HL-60 (cell line): Measurements from ENCODE around the gene GPR62.

Experiments
- DNase-seq, 2 experiments: peaks; one replicate each; pipeline ENCODE4 v3.0.0-alpha.2; 2010 to 2020; ENCODE audit warnings: low read depth in 1 of 2, low spot score in 1 of 2
- H3K27ac ChIP-seq: fragments of 250-450 bp; sonication (Bioruptor Pico); replicated peaks from 2 replicates; pipeline ENCODE4 v1.5.1; 2020; ENCODE audit warnings: mild to moderate bottlenecking, moderate library complexity
- H3K27me3 ChIP-seq: fragments of 250-450 bp; sonication (Bioruptor Pico); 2 replicates; pipeline ENCODE4 v1.5.1; 2021; ENCODE audit warnings: mild to moderate bottlenecking, moderate library complexity; ENCODE audit not compliant: insufficient read depth, poor library complexity, severe bottlenecking
- H3K4me3 ChIP-seq: replicated peaks from 2 replicates; pipeline ENCODE4 v1.5.1; 2011; ENCODE audit warnings: mild to moderate bottlenecking, control low read depth, low read length; ENCODE audit not compliant: insufficient read depth
- GABPA ChIP-seq: IDR thresholded peaks from 2 replicates; pipeline ENCODE4 v1.6.1; 2012; ENCODE audit warnings: low read depth
- POLR2AphosphoS5 ChIP-seq: IDR thresholded peaks from 2 replicates; pipeline ENCODE4 v1.6.1; 2012; ENCODE audit warnings: low read depth
- SPI1 ChIP-seq: IDR thresholded peaks from 2 replicates; pipeline ENCODE4 v1.6.1; 2012; ENCODE audit warnings: low read depth, mild to moderate bottlenecking, borderline replicate concordance
- TF ChIP-seq, protein P1 (sequence below): IDR thresholded peaks from 2 replicates; pipeline ENCODE4 v1.6.1; 2012; ENCODE audit warnings: low read depth; ENCODE audit not compliant: insufficient replicate concordance
- TF ChIP-seq, protein P2 (sequence below): IDR thresholded peaks from one replicate; pipeline ENCODE4 v1.5.1; 2011; ENCODE audit warnings: low read length, control low read depth, inconsistent platforms; ENCODE audit not compliant: insufficient read depth

The GPR62 gene

DNA sequence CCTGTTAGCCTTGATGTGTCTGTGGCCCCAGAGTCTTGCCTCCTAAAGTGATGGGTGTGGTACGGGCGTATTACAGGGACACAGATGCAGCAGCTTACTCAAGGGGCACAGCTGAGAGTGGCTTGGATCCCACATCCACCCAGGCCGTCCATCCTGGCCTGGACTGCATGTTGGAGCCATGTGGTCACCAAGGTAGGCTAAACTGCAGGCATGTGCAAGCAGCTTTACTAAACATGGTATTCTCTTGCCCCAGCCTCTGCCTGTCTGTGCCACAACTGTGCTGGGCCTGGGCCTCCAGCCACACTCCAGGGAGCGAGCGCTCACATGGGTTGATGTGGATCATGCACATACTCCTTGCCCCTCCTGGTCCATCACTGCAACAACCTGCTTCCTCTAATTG, 6.1 kb upstream of the GPR62 start:
- TF ChIP-seq POLR2AphosphoS5: no peak
- TF ChIP-seq GABPA: no peak
- TF ChIP-seq SPI1: no peak
- TF ChIP-seq, protein P1, sequence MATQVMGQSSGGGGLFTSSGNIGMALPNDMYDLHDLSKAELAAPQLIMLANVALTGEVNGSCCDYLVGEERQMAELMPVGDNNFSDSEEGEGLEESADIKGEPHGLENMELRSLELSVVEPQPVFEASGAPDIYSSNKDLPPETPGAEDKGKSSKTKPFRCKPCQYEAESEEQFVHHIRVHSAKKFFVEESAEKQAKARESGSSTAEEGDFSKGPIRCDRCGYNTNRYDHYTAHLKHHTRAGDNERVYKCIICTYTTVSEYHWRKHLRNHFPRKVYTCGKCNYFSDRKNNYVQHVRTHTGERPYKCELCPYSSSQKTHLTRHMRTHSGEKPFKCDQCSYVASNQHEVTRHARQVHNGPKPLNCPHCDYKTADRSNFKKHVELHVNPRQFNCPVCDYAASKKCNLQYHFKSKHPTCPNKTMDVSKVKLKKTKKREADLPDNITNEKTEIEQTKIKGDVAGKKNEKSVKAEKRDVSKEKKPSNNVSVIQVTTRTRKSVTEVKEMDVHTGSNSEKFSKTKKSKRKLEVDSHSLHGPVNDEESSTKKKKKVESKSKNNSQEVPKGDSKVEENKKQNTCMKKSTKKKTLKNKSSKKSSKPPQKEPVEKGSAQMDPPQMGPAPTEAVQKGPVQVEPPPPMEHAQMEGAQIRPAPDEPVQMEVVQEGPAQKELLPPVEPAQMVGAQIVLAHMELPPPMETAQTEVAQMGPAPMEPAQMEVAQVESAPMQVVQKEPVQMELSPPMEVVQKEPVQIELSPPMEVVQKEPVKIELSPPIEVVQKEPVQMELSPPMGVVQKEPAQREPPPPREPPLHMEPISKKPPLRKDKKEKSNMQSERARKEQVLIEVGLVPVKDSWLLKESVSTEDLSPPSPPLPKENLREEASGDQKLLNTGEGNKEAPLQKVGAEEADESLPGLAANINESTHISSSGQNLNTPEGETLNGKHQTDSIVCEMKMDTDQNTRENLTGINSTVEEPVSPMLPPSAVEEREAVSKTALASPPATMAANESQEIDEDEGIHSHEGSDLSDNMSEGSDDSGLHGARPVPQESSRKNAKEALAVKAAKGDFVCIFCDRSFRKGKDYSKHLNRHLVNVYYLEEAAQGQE: no peak
- TF ChIP-seq, protein P2, sequence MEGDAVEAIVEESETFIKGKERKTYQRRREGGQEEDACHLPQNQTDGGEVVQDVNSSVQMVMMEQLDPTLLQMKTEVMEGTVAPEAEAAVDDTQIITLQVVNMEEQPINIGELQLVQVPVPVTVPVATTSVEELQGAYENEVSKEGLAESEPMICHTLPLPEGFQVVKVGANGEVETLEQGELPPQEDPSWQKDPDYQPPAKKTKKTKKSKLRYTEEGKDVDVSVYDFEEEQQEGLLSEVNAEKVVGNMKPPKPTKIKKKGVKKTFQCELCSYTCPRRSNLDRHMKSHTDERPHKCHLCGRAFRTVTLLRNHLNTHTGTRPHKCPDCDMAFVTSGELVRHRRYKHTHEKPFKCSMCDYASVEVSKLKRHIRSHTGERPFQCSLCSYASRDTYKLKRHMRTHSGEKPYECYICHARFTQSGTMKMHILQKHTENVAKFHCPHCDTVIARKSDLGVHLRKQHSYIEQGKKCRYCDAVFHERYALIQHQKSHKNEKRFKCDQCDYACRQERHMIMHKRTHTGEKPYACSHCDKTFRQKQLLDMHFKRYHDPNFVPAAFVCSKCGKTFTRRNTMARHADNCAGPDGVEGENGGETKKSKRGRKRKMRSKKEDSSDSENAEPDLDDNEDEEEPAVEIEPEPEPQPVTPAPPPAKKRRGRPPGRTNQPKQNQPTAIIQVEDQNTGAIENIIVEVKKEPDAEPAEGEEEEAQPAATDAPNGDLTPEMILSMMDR: no peak
- DNase-seq: no peak
- H3K27ac ChIP-seq: no peak overlapping the region
- H3K4me3 ChIP-seq: no peak overlapping the region
- no peaks in the 10 kb centered on the region for H3K27me3 ChIP-seq

DNA sequence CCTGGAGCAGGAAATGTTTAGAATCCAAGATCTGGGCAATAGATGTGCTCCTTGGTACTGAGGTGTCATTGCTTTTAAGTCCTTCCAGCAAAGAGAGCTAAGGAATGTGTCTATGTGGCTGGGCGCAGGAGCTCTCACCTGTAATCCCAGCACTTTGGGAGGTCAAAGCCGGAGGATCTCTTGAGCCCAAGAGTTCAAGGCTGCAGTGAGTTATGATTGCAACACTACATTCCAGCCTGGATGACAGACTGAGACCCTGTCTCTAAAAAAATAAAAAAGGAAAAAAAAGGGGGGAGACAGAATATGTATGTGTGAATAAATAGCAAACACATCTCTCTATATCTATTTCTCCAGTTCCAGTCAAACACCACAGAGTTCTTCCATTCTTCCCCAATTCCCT, 4.3 kb upstream of the GPR62 start:
- no peaks in the 10 kb centered on the region for H3K27me3 ChIP-seq
- H3K4me3 ChIP-seq: no peak overlapping the region
- H3K27ac ChIP-seq: no peak overlapping the region
- no peak for DNase-seq
- TF ChIP-seq, protein P2: no peak
- TF ChIP-seq GABPA (no peak), SPI1 (no peak), POLR2AphosphoS5 (no peak)
- TF ChIP-seq, protein P1: no peak

DNA sequence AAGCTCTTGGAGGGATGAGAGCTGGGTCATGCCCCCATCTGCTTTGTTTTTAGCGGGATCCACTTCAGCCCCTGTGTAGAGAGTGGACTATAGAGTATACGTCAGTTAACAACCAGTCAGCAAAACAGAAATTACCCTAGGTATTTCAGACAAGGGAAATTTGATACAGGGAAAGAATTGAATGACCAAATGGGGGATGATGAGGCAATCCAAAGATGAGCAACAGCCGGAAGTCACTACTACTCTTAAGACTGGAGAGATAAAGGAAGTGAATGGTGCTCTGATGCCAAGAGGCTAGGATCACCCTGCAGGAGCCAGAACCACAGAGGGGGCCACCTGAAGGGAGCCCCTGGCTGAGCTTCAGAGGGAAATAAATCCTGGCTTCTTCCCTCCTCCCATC, 1.7 kb upstream of the GPR62 start:
- TF ChIP-seq, protein P1: no peak
- TF ChIP-seq SPI1 (peak; percentile 81), GABPA (peak; percentile 56; the same call in 1 of the 2 replicates), POLR2AphosphoS5 (no peak)
- Histone ChIP-seq H3K4me3 (no peak overlapping the region), H3K27me3 (no peaks in the 10 kb centered on the region), H3K27ac (no peak overlapping the region)
- peak in 1 of 2 experiments; percentile 78 for DNase-seq
